HCT116 (cell line): Measurements from ENCODE around the gene PLGRKT. TPM values are rescaled to one million over a fixed set of nuclear protein-coding genes. Genes with fewer than 3 reads are reported as not detected.

Source experiments
- ATAC-seq: fragments of 200-7000 bp; cut with Tn5 transposase; 2 replicates; pipeline ENCODE4 v1.9.1; 2020; ENCODE audit warnings: mild to moderate bottlenecking, moderate library complexity
- BruUV-seq: library from RNA; stranded (reverse); fragments of 400-500 nt; replicated peaks from 2 replicates; lab custom pipeline; 2021; lab: Mats Ljungman, UMichigan
- CTCF ChIA-PET: fragments of 300-600 bp; sonication (Branson Sonifier 250); formaldehyde crosslinking; loops from one replicate; lab custom pipeline; 2021; ENCODE audit warnings: antibody characterized with exemption; lab: Charles Lee
- POLR2A ChIA-PET: fragments of 300-600, 350-600 bp; sonication (Branson Sonifier 250); formaldehyde crosslinking; loops from one replicate; lab custom pipeline; 2021; ENCODE audit warnings: antibody characterized with exemption; lab: Charles Lee
- RAD21 ChIA-PET, 2 experiments: fragments of 300-600 bp; sonication (Branson Sonifier 250); formaldehyde crosslinking; loops; one replicate each; lab custom pipeline; 2023; ENCODE audit warnings: low total read pairs in 2 of 2; ENCODE audit not compliant: uncharacterized antibody in 2 of 2, unreplicated experiment in 2 of 2, low non-redundant PET in 1 of 2; lab: Charles Lee
- DNase-seq: peaks from one replicate; pipeline ENCODE4 v3.0.0-alpha.2; 2010; ENCODE audit warnings: low read depth, low spot score
- H2AFZ ChIP-seq: fragments of 200-600 bp; shearing (Covaris generic), sonication (generic); 2 replicates; pipeline ENCODE4 v1.6.1; 2017; ENCODE audit warnings: low read depth, mixed run types, mixed read lengths, antibody characterized with exemption, low read length; ENCODE audit not compliant: poor library complexity, severe bottlenecking
- H3K27ac ChIP-seq: 2 replicates; pipeline ENCODE4 v1.5.1; 2012; ENCODE audit warnings: low read depth, low read length
- H3K27me3 ChIP-seq: fragments of 200-600 bp; sonication (generic); 2 replicates; pipeline ENCODE4 v1.6.1; 2016; ENCODE audit warnings: mixed run types, low read length, mixed read lengths; ENCODE audit not compliant: insufficient read depth
- H3K36me3 ChIP-seq, 2 experiments: fragments of 200-500 bp in 1 of 2; fragments of 200-600 bp in 1 of 2; sonication (Bioruptor generic) in 1 of 2; sonication (generic) in 1 of 2; 2 replicates each; pipeline versions ENCODE4 v1.5.1 to v1.6.1; 2014 to 2016; ENCODE audit warnings: low read length in 2 of 2, inconsistent platforms in 1 of 2, mixed read lengths in 1 of 2, mixed run types in 1 of 2; ENCODE audit not compliant: insufficient read depth in 2 of 2, control insufficient read depth in 1 of 2
- H3K4me1 ChIP-seq, 2 experiments: fragments of 200-600 bp in 1 of 2; sonication (generic) in 1 of 2; 2 replicates each; pipeline versions ENCODE4 v1.5.1 to v1.6.1; 2012 to 2017; ENCODE audit warnings: low read length in 2 of 2, inconsistent platforms in 1 of 2, mild to moderate bottlenecking in 1 of 2, mixed read lengths in 1 of 2, mixed run types in 1 of 2, moderate library complexity in 1 of 2; ENCODE audit not compliant: insufficient read depth in 2 of 2, control insufficient read depth in 1 of 2
- H3K4me2 ChIP-seq: fragments of 200-600 bp; sonication (generic); 2 replicates; pipeline ENCODE4 v1.6.1; 2017; ENCODE audit warnings: mixed run types, low read length, mixed read lengths
- H3K4me3 ChIP-seq, 2 experiments: fragments of 200-600 bp in 1 of 2; sonication (generic) in 1 of 2; replicated peaks in 1 of 2; 2 replicates each; pipeline ENCODE4 v1.5.1; 2011 to 2016; ENCODE audit warnings: low read length in 2 of 2, control low read depth in 1 of 2, low read depth in 1 of 2, mild to moderate bottlenecking in 1 of 2, mixed read lengths in 1 of 2, mixed run types in 1 of 2
- H3K79me2 ChIP-seq: fragments of 200-600 bp; sonication (generic); 2 replicates; pipeline ENCODE4 v1.6.1; 2017; ENCODE audit warnings: mild to moderate bottlenecking, mixed run types, low read length, moderate library complexity, mixed read lengths; ENCODE audit not compliant: insufficient read depth
- H3K9ac ChIP-seq: fragments of 200-600 bp; sonication (generic); 2 replicates; pipeline ENCODE4 v1.6.1; 2016; ENCODE audit warnings: low read length, mixed read lengths
- H3K9me2 ChIP-seq: fragments of 200-600 bp; sonication (generic), shearing (Covaris generic); 2 replicates; pipeline ENCODE4 v1.6.1; 2017; ENCODE audit warnings: mixed run types, mild to moderate bottlenecking, moderate library complexity; ENCODE audit not compliant: insufficient read depth
- H3K9me3 ChIP-seq, 2 experiments: fragments of 200-500 bp in 1 of 2; fragments of 200-600 bp in 1 of 2; sonication (Bioruptor generic) in 1 of 2; sonication (generic) in 1 of 2; 2 replicates each; pipeline ENCODE4 v1.6.1; 2014 to 2017; ENCODE audit warnings: low read length in 2 of 2, mixed read lengths in 2 of 2, inconsistent platforms in 1 of 2, low read depth in 1 of 2, mild to moderate bottlenecking in 1 of 2, mixed run types in 1 of 2, moderate library complexity in 1 of 2; ENCODE audit not compliant: control insufficient read depth in 1 of 2, insufficient read depth in 1 of 2
- H4K20me1 ChIP-seq: fragments of 200-600 bp; sonication (generic), shearing (Covaris generic); 2 replicates; pipeline ENCODE4 v1.6.1; 2017; ENCODE audit warnings: mixed run types, mild to moderate bottlenecking, moderate library complexity; ENCODE audit not compliant: insufficient read depth
- CEBPB ChIP-seq: IDR thresholded peaks from 2 replicates; pipeline ENCODE4 v1.6.1; 2012; ENCODE audit warnings: low read depth
- EGR1 ChIP-seq: IDR thresholded peaks from 2 replicates; pipeline ENCODE4 v1.6.1; 2012; ENCODE audit warnings: low read depth
- ELF1 ChIP-seq: IDR thresholded peaks from 2 replicates; pipeline ENCODE4 v1.6.1; 2012; ENCODE audit warnings: low read depth, borderline replicate concordance
- EZH2phosphoT487 ChIP-seq: fragments of 200-600 bp; IDR thresholded peaks from 2 replicates; pipeline ENCODE4 v1.6.1; 2018; ENCODE audit warnings: antibody characterized with exemption, borderline replicate concordance
- FOSL1 ChIP-seq: IDR thresholded peaks from 2 replicates; pipeline ENCODE4 v1.6.1; 2012; ENCODE audit warnings: low read depth
- JUND ChIP-seq: IDR thresholded peaks from 2 replicates; pipeline ENCODE4 v1.6.1; 2012
- MAX ChIP-seq: IDR thresholded peaks from 2 replicates; pipeline ENCODE4 v1.6.1; 2012
- POLR2AphosphoS5 ChIP-seq: IDR thresholded peaks from 2 replicates; pipeline ENCODE4 v1.6.1; 2011; ENCODE audit warnings: mild to moderate bottlenecking, low read depth, low read length, moderate library complexity
- RAD21 ChIP-seq: IDR thresholded peaks from 2 replicates; pipeline ENCODE4 v1.6.1; 2012; ENCODE audit warnings: low read depth, mild to moderate bottlenecking
- TCF7L2 ChIP-seq: IDR thresholded peaks from 2 replicates; pipeline ENCODE4 v1.7.0; 2011; ENCODE audit warnings: borderline replicate concordance, inconsistent platforms; ENCODE audit not compliant: insufficient read depth, insufficient read length; ENCODE audit errors: extremely low read depth
- YY1 ChIP-seq: IDR thresholded peaks from 2 replicates; pipeline ENCODE4 v1.6.1; 2011; ENCODE audit warnings: low read length, low read depth, moderate library complexity, mild to moderate bottlenecking; ENCODE audit not compliant: insufficient replicate concordance; ENCODE audit errors: extremely low read depth
- ZNF274 ChIP-seq: fragments of 200-500 bp; sonication (Bioruptor generic); IDR thresholded peaks from 2 replicates; pipeline ENCODE4 v1.6.1; 2014; ENCODE audit warnings: mild to moderate bottlenecking, low read depth, low read length, inconsistent platforms
- intact Hi-C: fragments of 100-400 bp; cut with micrococcal nuclease; formaldehyde crosslinking; loops from 2 replicates; pipeline ENCODE4 v1.10.0; 2022
- total RNA-seq: library from RNA; stranded (reverse); gene quantifications from one replicate; pipeline ENCODE4 v1.2.1, GENCODE V29; 2021; ENCODE audit not compliant: unreplicated experiment
- TF ChIP-seq, protein P1 (sequence below), 3 experiments: fragments of 200-600 bp in 1 of 3; sonication (generic) in 1 of 3; IDR thresholded peaks in 2 of 3; conservative IDR thresholded peaks in 1 of 3; 2 replicates each; pipeline ENCODE4 v1.5.1; 2012 to 2017; ENCODE audit warnings: low read depth in 2 of 3, low read length in 2 of 3, antibody characterized with exemption in 1 of 3, borderline replicate concordance in 1 of 3, control low read depth in 1 of 3, mild to moderate bottlenecking in 1 of 3, mixed read lengths in 1 of 3, mixed run types in 1 of 3, moderate library complexity in 1 of 3; ENCODE audit not compliant: insufficient read depth in 1 of 3
- TF ChIP-seq, protein P2 (sequence below): IDR thresholded peaks from 2 replicates; pipeline ENCODE4 v1.6.1; 2011; ENCODE audit warnings: mild to moderate bottlenecking, low read length, moderate library complexity; ENCODE audit not compliant: insufficient replicate concordance; ENCODE audit errors: extremely low read depth
- TF ChIP-seq, protein P3 (sequence below): IDR thresholded peaks from 2 replicates; pipeline ENCODE4 v1.6.1; 2012; ENCODE audit warnings: low read depth

The PLGRKT gene
- total RNA-seq, 1 experiment from 2014 or later = 23.8 TPM

GRCh38 chr9:5336688-5337087 lies 101.0 kb downstream of the PLGRKT start:
- Histone ChIP-seq H3K4me2 (no peak overlapping the region), H3K27ac (no peak overlapping the region), H3K79me2 (no peaks in the 10 kb centered on the region), H3K4me3 (no peak overlapping the region), H3K4me1 (no peaks in the 10 kb centered on the region), H3K9ac (no peak overlapping the region), H3K9me3 (no peaks in the 10 kb centered on the region), H4K20me1 (no peaks in the 10 kb centered on the region), H3K27me3 (no peaks in the 10 kb centered on the region), H2AFZ (no peak overlapping the region), H3K36me3 (no peaks in the 10 kb centered on the region), H3K9me2 (no peaks in the 10 kb centered on the region)
- ChIA-PET POLR2A (no interaction called here), CTCF (no interaction called here), RAD21 (no interaction called here)
- intact Hi-C loops = no loop called here
- TF ChIP-seq, protein P1, sequence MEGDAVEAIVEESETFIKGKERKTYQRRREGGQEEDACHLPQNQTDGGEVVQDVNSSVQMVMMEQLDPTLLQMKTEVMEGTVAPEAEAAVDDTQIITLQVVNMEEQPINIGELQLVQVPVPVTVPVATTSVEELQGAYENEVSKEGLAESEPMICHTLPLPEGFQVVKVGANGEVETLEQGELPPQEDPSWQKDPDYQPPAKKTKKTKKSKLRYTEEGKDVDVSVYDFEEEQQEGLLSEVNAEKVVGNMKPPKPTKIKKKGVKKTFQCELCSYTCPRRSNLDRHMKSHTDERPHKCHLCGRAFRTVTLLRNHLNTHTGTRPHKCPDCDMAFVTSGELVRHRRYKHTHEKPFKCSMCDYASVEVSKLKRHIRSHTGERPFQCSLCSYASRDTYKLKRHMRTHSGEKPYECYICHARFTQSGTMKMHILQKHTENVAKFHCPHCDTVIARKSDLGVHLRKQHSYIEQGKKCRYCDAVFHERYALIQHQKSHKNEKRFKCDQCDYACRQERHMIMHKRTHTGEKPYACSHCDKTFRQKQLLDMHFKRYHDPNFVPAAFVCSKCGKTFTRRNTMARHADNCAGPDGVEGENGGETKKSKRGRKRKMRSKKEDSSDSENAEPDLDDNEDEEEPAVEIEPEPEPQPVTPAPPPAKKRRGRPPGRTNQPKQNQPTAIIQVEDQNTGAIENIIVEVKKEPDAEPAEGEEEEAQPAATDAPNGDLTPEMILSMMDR (IDR thresholded peaks at IDR 0.05 in 2 of 3, conservative IDR thresholded peaks at IDR 0.05 in 1 of 3; ENCODE audit: borderline replicate concordance in 1 of 3, insufficient read depth in 1 of 3, low read depth in 2 of 3, low read length in 2 of 3) = no peak
- TF ChIP-seq TCF7L2 = no peak
- TF ChIP-seq ZNF274 = no peak
- TF ChIP-seq YY1 = no peak
- TF ChIP-seq, protein P2, sequence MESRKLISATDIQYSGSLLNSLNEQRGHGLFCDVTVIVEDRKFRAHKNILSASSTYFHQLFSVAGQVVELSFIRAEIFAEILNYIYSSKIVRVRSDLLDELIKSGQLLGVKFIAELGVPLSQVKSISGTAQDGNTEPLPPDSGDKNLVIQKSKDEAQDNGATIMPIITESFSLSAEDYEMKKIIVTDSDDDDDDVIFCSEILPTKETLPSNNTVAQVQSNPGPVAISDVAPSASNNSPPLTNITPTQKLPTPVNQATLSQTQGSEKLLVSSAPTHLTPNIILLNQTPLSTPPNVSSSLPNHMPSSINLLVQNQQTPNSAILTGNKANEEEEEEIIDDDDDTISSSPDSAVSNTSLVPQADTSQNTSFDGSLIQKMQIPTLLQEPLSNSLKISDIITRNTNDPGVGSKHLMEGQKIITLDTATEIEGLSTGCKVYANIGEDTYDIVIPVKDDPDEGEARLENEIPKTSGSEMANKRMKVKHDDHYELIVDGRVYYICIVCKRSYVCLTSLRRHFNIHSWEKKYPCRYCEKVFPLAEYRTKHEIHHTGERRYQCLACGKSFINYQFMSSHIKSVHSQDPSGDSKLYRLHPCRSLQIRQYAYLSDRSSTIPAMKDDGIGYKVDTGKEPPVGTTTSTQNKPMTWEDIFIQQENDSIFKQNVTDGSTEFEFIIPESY = no peak
- TF ChIP-seq, protein P3, sequence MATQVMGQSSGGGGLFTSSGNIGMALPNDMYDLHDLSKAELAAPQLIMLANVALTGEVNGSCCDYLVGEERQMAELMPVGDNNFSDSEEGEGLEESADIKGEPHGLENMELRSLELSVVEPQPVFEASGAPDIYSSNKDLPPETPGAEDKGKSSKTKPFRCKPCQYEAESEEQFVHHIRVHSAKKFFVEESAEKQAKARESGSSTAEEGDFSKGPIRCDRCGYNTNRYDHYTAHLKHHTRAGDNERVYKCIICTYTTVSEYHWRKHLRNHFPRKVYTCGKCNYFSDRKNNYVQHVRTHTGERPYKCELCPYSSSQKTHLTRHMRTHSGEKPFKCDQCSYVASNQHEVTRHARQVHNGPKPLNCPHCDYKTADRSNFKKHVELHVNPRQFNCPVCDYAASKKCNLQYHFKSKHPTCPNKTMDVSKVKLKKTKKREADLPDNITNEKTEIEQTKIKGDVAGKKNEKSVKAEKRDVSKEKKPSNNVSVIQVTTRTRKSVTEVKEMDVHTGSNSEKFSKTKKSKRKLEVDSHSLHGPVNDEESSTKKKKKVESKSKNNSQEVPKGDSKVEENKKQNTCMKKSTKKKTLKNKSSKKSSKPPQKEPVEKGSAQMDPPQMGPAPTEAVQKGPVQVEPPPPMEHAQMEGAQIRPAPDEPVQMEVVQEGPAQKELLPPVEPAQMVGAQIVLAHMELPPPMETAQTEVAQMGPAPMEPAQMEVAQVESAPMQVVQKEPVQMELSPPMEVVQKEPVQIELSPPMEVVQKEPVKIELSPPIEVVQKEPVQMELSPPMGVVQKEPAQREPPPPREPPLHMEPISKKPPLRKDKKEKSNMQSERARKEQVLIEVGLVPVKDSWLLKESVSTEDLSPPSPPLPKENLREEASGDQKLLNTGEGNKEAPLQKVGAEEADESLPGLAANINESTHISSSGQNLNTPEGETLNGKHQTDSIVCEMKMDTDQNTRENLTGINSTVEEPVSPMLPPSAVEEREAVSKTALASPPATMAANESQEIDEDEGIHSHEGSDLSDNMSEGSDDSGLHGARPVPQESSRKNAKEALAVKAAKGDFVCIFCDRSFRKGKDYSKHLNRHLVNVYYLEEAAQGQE = no peak
- no peak for TF ChIP-seq EGR1
- TF ChIP-seq JUND = no peak
- TF ChIP-seq ELF1 = no peak
- TF ChIP-seq RAD21 = no peak
- no peak for TF ChIP-seq FOSL1
- no peak for TF ChIP-seq MAX
- TF ChIP-seq EZH2phosphoT487 = no peak
- no peak for TF ChIP-seq CEBPB
- TF ChIP-seq POLR2AphosphoS5 = no peak
- DNase-seq = no peak
- ATAC-seq = no peak
- no TSS peak for BruUV-seq
